Erythroblast (primary cell): ENCODE data around the gene SLC25A26.

Source experiments
- DNase-seq, 2 experiments: peaks; one replicate each; lab custom pipeline; 2025; lab: John Stamatoyannopoulos, UW
- GATA1 ChIP-seq: IDR thresholded peaks from 2 replicates; pipeline ENCODE4 v1.6.1; 2011; ENCODE audit warnings: low read depth, mild to moderate bottlenecking, control low read depth, low read length, moderate library complexity
- POLR2A ChIP-seq: IDR thresholded peaks from 2 replicates; pipeline ENCODE4 v1.6.1; 2011; ENCODE audit warnings: mild to moderate bottlenecking, low read length

The SLC25A26 gene

DNA sequence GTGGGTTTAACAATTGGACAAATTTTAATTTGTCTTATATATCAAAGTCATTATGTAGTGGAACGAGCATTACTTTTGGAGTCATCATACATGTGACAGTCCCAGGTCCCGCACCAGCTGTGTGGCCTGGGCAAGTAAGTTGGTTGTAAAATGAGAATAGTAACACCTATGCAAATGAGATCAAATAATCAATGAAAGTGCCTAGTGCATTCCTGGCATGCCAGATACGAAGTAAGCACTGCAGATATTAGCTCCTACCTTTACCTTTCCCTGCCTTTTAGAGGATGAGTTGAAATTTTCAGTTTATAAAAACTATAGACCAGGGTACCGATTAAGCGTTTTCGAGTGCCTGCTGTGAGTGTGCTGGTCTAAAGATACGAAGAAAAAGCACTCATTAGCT is 145.9 kb downstream of the SLC25A26 start:
- TF ChIP-seq GATA1 (no peak), POLR2A (no peak)

DNA sequence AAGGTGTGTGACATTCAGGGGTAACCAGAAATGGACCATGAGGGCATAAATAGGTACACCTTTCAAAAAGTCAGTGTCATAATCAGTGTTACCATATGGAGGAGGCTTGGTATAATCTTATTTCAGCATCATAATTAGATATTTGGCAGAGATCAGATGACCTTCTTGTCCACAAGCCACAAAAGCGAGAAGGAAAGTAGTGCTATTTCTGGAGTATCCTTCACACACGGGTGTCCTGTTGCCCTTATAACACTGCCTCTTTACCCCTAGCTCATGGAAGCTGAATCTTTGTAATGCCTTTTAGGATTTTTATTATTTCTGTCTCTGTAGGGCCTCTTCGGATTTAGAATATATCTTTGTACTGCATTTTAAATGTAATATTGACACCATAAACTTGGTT is 147.2 kb downstream of the SLC25A26 start:
- no peak for TF ChIP-seq POLR2A
- no peak for DNase-seq

More for the DNA sequence above, 145.9 kb downstream of the SLC25A26 start:
- DNase-seq, result no peak

DNA sequence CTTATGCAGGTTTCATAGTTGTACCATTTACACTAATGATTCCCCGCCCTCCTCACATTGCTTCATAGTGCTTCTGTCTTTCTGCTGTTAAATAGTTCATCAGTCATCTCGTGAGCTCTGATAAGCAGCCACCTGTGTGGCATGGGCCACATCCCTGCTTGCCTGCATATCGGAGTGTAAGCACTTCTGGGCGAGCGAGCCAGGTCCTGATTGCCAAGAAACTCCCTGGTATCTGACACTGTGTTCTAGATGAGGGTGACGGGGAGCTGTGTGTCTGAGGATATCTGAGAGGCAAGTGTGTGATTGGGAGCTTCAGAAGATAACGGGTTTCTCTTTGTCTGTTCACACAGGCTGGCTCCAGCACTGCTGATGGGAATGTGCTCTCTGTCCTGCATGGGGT is 149.4 kb downstream of the SLC25A26 start:
- TF ChIP-seq POLR2A (no peak), GATA1 (no peak)
- no peak for DNase-seq

DNA sequence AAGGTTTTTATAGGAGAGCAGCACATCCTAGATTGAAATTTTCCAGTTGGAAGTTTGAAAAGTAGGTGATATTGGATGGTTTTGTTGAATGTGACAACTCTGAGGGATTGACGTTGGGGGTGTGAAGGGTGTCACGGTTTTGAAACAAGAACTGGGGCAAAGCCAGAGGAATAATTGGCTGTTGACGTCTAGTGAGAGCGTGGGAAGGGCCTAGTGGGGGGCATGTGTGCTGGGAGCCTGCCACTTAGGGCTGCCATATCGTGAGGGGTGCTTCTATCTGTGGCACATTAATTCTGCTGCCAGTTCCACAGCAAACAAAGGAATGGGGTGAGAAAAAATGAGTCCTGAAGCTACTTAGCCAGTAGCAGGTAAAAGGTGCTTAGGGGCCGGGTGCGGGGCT is 150.6 kb downstream of the SLC25A26 start:
- no peak for DNase-seq
- TF ChIP-seq GATA1, result no peak
- no peak for TF ChIP-seq POLR2A

DNA sequence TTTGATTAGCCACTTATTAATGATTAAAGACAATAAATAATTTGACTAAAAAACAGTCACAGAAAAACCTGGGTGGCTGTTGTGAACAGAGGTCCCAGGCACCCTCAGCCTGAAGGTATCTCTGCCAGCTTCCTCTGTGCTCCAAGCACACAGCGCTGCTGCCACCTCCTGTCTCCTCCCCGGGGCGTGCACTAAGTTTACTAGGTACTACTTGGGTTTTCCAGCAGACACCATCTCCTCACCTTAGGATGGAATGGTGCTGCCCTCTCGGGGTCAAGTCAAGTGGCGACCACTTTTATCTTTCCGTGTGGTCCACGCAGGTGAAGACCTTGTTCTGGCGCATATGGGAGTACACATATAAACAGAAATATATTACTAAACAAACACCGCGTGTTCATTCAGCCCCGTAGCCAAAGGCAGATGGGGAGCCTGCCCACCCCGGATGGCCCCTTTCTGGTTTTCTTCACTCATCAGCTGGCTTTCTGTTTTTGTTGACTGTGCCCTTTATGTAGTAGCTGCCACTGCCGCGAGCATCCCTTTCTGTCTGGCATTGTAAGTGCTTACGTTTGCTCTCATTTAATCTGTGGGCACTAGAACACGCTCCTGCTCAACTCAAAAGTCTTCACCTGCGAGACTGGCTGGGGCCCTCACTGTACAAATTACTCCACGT is 152.0 kb downstream of the SLC25A26 start:
- TF ChIP-seq GATA1 (no peak), POLR2A (no peak)
- peak; percentile 6 to 9 for DNase-seq

DNA sequence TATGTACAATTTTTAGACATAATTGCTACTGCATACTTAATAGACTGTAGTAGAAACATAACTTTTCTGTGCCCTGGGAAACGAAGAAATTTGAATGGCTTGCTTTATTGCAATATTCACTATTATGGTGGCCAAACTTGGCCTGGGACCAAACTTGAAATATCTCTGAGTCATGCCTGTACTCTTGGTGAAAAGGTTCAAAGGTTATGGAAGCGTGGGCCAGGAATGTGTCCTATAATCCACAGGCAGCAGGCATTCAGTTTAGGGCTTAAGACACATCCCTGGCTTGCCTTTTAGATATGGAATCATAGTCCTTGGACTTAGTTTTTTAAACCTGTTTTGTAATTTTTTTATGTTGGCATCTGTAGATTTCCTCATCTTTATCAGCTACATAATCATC is 155.8 kb downstream of the SLC25A26 start:
- peak in 1 of 2 experiments; percentile 4 for DNase-seq
- TF ChIP-seq POLR2A (no peak), GATA1 (no peak)

DNA sequence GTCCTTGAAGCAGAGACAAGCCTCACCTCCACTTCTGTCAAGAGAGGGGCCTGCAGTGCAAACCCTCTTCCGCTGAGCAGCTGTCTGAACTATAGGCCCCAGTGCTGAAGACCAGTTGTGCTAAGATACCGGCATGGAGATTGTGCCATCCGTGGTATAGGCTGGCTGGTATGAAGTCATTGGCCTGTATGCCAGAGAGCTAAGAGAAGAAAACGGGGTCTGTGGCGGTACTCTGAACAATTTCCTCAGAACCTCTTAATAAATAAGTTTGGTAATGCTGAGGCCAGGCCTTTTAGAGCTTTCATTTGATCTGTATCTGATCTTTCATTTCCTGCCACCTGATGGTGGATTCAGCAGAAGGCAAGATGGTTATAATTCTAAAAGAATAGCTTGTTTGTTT is 157.0 kb downstream of the SLC25A26 start:
- TF ChIP-seq GATA1 (no peak), POLR2A (no peak)
- DNase-seq, result no peak

DNA sequence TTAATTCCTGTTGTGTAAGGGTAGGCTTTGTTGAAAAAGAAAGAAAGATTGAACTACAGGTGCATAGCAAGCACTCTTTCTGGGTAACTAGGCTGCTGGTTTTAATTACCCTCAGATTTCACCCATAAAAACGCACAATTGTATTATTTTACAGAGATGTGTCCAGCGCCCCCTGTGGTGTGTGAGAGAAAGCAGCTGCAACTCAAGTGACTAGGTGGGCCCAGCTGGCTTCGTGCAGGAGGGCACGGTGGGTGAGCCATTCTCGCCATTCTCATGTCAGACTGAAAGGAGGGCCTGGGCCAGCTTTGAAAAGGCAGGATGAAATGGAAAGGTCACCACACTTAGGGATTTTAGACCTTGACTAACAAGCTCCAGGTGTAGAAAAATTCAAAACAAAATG is 157.5 kb downstream of the SLC25A26 start:
- DNase-seq, result peak; percentile 14 to 39
- TF ChIP-seq GATA1 (no peak), POLR2A (no peak)

DNA sequence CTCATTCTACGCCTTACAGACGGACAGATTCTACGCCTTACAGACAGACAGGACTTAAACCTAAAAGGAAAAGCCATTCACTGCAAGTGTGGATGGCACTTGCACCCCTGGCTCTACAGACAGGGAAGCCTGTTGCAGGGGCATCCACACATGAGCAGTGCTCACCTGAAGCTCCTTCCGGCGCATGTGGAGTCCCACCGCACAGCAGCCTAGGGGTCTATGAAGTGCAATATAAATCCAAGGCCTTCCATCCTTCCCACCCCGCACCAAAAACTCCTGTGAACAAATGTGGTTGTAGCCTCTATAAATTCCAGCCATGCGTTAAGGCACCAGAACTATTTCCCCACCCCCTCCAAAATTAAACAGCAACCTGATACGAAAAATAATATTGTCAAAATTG is 158.8 kb downstream of the SLC25A26 start:
- no peak for TF ChIP-seq POLR2A
- no peak for TF ChIP-seq GATA1
- DNase-seq, result no peak

DNA sequence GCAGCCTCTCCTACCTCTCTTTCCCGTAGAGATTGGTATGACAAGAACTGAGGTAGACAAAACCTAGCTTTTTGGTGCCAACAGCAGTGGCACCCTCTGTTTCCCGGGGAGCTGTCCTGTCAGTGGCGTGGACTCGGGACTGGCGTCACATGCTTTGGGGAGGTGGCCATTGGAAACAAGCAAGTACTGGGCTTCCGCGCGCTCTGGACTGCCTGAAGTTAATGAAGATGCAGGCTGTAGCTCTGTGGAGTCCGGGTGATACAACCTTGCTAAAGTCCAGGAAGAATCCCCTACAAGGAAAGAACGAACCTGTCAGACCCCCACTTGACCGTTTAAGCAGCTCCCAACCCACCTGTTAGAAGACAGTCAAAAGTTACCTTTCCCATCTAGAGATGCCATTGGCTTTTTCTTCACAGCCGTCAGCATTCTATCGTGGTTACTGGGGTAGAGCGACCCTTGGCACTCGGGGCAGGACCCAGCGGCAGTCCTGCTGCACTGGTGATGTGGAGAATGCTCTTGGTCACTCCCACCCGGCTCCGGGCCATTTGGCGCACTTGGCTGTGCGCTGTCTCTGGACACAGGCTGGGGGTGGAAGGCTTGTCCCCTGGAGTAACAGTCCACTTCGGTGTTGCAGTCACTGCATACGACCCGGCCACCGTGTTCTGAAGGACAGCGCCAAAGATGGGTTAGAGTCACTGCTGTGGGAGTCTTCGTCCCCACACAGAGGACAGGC is 159.6 kb downstream of the SLC25A26 start:
- TF ChIP-seq POLR2A, result no peak
- no peak for DNase-seq

DNA sequence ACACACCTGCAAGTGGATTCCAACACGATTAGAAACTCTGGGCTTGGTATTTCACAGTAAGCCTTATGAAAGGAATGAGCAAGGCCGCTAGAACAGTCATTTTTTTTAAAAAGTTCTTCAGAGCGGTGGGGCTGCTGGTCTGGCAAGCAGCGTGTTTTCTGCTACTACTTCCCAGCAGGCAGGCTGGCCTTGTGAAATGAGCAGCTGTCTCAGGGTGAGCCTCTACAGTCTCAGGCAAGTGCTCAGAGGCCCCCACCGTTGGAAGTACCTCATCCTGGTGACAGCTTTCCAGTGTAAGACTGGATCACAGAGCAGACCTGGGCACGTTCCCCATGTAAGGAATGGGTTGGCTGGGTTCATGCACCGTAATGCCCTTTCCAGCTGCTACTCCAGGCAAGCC is 160.8 kb downstream of the SLC25A26 start:
- TF ChIP-seq GATA1 (no peak), POLR2A (no peak)
- no peak for DNase-seq

DNA sequence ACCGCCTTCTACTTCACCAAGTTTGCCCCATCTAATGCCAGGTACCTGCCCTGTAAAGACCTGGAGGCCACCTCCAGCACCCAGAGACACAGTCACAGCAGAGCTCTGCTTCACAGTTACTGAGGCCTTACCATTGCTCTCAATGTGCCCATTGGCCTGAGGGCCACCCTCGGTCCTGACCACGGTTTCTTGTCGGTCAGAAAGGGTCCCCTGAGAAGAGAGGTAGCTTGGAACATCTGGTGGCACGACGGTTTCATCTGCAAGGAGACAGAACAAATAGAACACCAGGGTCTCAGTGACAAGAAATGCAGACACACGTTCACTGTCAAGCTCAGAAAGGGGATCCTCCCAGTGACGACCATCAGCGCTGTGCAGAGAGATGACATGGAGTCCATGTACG is 161.3 kb downstream of the SLC25A26 start:
- TF ChIP-seq GATA1 (no peak), POLR2A (no peak)
- DNase-seq, result no peak

DNA sequence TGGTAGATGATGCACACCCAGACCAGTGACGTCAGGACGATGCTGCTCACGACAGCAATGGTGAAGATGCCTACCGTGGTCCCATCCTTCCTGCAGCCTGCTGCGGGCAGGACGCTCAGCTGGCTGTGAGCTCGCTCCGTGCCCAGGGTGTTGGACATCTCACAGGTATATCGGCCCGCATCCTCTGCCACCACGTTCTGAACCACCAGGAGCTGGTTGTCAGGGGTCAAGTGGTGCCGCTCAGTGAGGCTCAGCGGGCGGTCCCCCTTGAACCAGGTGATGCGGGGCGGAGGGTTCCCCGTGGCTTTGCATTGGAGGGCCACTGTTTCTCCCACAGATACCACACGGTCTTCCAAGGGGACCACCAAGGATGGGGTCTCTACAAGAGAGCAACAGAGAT is 162.2 kb downstream of the SLC25A26 start:
- no peak for TF ChIP-seq POLR2A
- TF ChIP-seq GATA1, result no peak
- no peak for DNase-seq

DNA sequence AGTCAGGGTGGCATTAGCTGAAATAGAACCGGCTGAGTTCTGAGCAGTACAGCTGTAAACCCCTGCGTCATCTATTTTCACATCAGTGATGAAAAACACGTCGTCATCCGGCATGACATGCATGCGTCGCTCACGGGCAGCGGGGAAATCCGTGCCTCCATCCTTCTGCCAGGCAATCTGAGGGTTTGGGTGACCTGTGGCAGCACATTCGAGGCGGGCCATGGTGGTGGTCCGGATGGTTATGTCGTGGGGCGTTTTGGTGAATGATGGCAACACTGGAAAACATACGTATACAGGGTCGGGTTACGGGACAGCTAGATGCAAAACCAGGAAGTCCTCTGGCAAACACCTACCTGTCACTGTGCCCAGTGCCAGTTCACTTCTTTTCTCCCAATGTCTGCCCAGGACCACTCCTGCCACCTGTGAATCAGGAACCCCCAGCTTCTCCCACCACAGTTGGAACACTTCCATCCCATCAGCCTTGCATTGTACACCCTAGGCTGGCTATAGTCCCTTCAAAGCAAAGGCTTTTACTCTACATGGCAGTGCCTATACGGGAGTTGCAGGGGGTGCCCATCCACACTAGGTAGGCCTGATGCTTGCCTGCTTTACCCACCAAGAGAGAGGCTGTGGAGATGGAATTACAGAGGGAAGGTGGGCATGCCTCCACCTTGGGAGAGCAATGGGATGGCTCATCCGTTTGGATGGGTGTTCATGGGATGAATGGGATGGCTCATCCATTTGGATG is 163.4 kb downstream of the SLC25A26 start:
- TF ChIP-seq POLR2A (no peak), GATA1 (no peak)
- DNase-seq, result no peak

DNA sequence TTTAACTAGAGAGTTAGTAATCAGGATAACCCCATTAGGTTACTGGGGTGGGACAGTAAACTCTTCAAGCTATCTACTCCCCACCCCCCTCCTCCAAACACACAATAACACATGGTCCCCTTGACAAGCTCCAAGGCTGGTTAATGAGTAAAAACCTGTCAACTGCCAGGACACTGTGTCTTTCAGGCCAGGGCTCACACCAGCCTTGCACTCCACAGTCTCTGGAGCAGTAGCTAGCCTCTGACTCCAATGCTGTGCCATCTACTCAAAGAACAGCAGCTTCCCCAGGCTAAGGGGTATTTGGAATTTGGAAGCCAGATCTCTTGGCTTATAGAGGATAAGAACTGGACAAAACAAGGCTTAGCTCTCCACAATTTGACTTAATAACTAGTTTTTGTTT is 164.3 kb downstream of the SLC25A26 start:
- DNase-seq, result no peak
- TF ChIP-seq GATA1, result no peak
- no peak for TF ChIP-seq POLR2A
